Caco-2 (cell line): ENCODE measurements around the gene DMBX1. TPM values are rescaled to one million over a fixed set of nuclear protein-coding genes. Genes with fewer than 3 reads are reported as not detected.

ENCODE experiments used
- BruUV-seq: library from RNA; stranded (reverse); fragments of 400-500 nt; replicated peaks from 2 replicates; lab custom pipeline; 2021; lab: Mats Ljungman, UMichigan
- CTCF ChIA-PET: fragments of 300-600 bp; sonication (Branson Sonifier 250); formaldehyde crosslinking; loops from one replicate; lab custom pipeline; 2022; ENCODE audit warnings: antibody characterized with exemption; lab: Charles Lee
- POLR2A ChIA-PET: fragments of 300-600 bp; sonication (Branson Sonifier 250); formaldehyde crosslinking; loops from one replicate; lab custom pipeline; 2022; ENCODE audit warnings: antibody characterized with exemption; lab: Charles Lee
- DNase-seq, 2 experiments: peaks; one replicate each; pipeline versions ENCODE4 v3.0.0 to v3.0.0-alpha.2; 2020 to 2022
- H3K27me3 ChIP-seq: replicated peaks from 2 replicates; pipeline ENCODE4 v1.6.0; 2011; ENCODE audit warnings: low read length; ENCODE audit not compliant: control insufficient read depth, insufficient read depth
- H3K36me3 ChIP-seq: 2 replicates; pipeline ENCODE4 v1.5.1; 2011; ENCODE audit warnings: low read length; ENCODE audit not compliant: control insufficient read depth, insufficient read depth
- H3K4me1 ChIP-seq: fragments of 250-450 bp; sonication (Bioruptor Pico); 2 replicates; pipeline ENCODE4 v1.5.1; 2020; ENCODE audit warnings: mild to moderate bottlenecking
- H3K4me3 ChIP-seq: 2 replicates; pipeline ENCODE4 v1.5.1; 2011; ENCODE audit warnings: low read depth, mild to moderate bottlenecking, control low read depth, low read length
- H3K9me3 ChIP-seq: fragments of 250-450 bp; sonication (Bioruptor Pico); 2 replicates; pipeline ENCODE4 v1.5.1; 2020; ENCODE audit warnings: mild to moderate bottlenecking, moderate library complexity
- H3K27ac Mint-ChIP-seq: one replicate; pipeline ENCODE4 v1.8.0; 2022; ENCODE audit warnings: mixed read lengths; ENCODE audit not compliant: unreplicated experiment
- H3K27me3 Mint-ChIP-seq: one replicate; pipeline ENCODE4 v1.8.0; 2022; ENCODE audit warnings: mixed read lengths; ENCODE audit not compliant: insufficient read depth, unreplicated experiment
- H3K36me3 Mint-ChIP-seq: one replicate; pipeline ENCODE4 v1.8.0; 2022; ENCODE audit warnings: mild to moderate bottlenecking, mixed read lengths; ENCODE audit not compliant: insufficient read depth, unreplicated experiment
- H3K4me1 Mint-ChIP-seq: one replicate; pipeline ENCODE4 v1.8.0; 2022; ENCODE audit warnings: low read depth, mixed read lengths; ENCODE audit not compliant: unreplicated experiment
- H3K4me3 Mint-ChIP-seq: one replicate; pipeline ENCODE4 v1.8.0; 2022; ENCODE audit warnings: mild to moderate bottlenecking, moderate library complexity, mixed read lengths; ENCODE audit not compliant: unreplicated experiment
- H3K9me3 Mint-ChIP-seq: one replicate; pipeline ENCODE4 v1.8.0; 2022; ENCODE audit warnings: mixed read lengths; ENCODE audit not compliant: unreplicated experiment
- intact Hi-C: fragments of 100-400 bp; cut with micrococcal nuclease; formaldehyde crosslinking; loops from one replicate; pipeline ENCODE4 v1.10.0; 2022; ENCODE audit not compliant: unreplicated experiment
- total RNA-seq: library from RNA; stranded (reverse); gene quantifications from 2 replicates; pipeline ENCODE4 v1.2.3, GENCODE V29; 2022
- TF ChIP-seq, protein P1 (sequence below), 2 experiments: fragments of 200-600 bp in 1 of 2; IDR thresholded peaks; 1 replicate in 1 of 2; 2 replicates in 1 of 2; pipeline versions ENCODE4 v1.5.1 to v1.8.0; 2011 to 2022; ENCODE audit warnings: antibody characterized with exemption in 1 of 2, control low read depth in 1 of 2, inconsistent platforms in 1 of 2, low read depth in 1 of 2, low read length in 1 of 2, mild to moderate bottlenecking in 1 of 2, moderate library complexity in 1 of 2; ENCODE audit not compliant: insufficient read depth in 1 of 2, severe bottlenecking in 1 of 2, unreplicated experiment in 1 of 2

The DMBX1 gene
- total RNA-seq, 1 experiment from 2014 or later, result 0.16 TPM

DNA sequence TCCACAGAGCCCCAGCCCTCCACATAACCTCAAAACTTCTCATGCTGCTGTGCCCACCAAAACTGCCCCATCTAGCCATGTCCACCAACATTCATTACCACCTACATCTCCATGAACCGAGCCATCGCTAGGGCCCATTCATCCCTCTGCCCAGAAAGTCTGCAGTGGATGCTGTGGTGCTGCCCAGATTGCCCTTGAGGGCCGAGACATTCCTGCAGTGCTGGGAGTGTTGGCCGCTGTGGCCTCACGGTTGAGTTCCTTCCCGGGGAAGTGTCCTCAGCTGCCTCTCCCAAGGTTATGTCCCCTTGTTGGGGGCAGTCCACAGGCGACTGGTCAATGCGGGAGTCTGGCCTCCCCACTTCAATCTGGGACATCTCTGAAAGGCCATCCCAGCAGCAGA lies 30.3 kb upstream of the DMBX1 start:
- Histone ChIP-seq H3K9me3 (no peaks in the 10 kb centered on the region), H3K4me3 (no peak overlapping the region), H3K4me1 (no peaks in the 10 kb centered on the region), H3K36me3 (no peaks in the 10 kb centered on the region), H3K27me3 (no peaks in the 10 kb centered on the region)
- TF ChIP-seq, protein P1, sequence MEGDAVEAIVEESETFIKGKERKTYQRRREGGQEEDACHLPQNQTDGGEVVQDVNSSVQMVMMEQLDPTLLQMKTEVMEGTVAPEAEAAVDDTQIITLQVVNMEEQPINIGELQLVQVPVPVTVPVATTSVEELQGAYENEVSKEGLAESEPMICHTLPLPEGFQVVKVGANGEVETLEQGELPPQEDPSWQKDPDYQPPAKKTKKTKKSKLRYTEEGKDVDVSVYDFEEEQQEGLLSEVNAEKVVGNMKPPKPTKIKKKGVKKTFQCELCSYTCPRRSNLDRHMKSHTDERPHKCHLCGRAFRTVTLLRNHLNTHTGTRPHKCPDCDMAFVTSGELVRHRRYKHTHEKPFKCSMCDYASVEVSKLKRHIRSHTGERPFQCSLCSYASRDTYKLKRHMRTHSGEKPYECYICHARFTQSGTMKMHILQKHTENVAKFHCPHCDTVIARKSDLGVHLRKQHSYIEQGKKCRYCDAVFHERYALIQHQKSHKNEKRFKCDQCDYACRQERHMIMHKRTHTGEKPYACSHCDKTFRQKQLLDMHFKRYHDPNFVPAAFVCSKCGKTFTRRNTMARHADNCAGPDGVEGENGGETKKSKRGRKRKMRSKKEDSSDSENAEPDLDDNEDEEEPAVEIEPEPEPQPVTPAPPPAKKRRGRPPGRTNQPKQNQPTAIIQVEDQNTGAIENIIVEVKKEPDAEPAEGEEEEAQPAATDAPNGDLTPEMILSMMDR (IDR thresholded peaks at IDR 0.05; ENCODE audit: insufficient read depth in 1 of 2, low read depth in 1 of 2, low read length in 1 of 2, severe bottlenecking in 1 of 2, unreplicated experiment in 1 of 2), result no peak
- no peaks in the 10 kb centered on the region for H3K4me1 Mint-ChIP-seq
- H3K4me3 Mint-ChIP-seq, result no peak overlapping the region
- no peak overlapping the region for H3K27ac Mint-ChIP-seq
- H3K36me3 Mint-ChIP-seq, result no peaks in the 10 kb centered on the region
- no peak for DNase-seq
- intact Hi-C loops, result no loop called here
- POLR2A ChIA-PET, result no interaction called here
- CTCF ChIA-PET, result interaction anchor here (1.0 kb wide), 1 partner anchor 12 kb away, joined by 5 read pairs; no protein-coding TSS in a partner anchor
- H3K27me3 Mint-ChIP-seq, result peaks cover 31% of the 10 kb centered on the region
- no TSS peak for BruUV-seq
- no peaks in the 10 kb centered on the region for H3K9me3 Mint-ChIP-seq

DNA sequence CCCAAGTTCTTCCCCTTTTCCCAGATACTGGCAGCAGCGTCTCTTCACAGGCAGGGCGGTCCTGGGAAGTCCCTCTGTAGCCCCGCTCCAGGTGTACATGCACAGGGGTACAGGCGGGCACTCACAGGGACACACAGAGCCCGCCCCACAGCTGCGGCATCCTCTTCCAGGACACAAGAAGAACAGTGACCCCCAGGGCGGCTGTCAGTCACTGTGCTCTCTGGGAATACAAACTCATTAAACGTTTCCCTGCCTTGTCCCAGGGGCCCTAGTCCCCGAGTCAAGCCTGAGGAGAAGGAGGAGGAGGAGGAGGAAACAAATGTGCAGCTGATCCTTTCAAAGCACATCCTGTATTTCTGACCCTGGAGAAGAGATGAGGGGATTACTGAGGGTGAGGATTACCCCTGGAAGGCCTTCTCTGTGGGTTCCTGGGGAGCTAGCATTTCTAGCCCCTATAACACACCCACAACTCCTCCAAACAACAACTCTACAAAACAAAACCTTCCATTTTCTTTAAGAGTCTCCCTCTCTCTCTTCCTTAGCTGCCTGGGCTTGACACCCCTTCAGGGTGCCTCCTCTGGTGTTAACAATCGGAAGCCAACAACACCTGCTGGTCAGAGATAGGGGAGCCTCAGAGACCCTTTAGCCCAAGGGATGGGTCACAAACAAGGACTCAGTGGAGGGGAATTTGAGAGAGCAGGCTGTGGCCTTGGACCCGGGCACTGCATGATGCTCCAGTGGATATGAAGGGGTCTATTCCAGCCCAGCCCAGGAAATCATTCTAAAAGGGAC lies 28.4 kb upstream of the DMBX1 start:
- no peak overlapping the region for H3K27ac Mint-ChIP-seq
- no peaks in the 10 kb centered on the region for H3K4me1 ChIP-seq
- peaks cover 27% of the 10 kb centered on the region for H3K27me3 Mint-ChIP-seq
- H3K9me3 ChIP-seq, result no peaks in the 10 kb centered on the region
- TF ChIP-seq, protein P1 (IDR thresholded peaks at IDR 0.05; ENCODE audit: insufficient read depth in 1 of 2, low read depth in 1 of 2, low read length in 1 of 2, severe bottlenecking in 1 of 2, unreplicated experiment in 1 of 2), result no peak
- no peaks in the 10 kb centered on the region for H3K9me3 Mint-ChIP-seq
- H3K36me3 Mint-ChIP-seq, result no peaks in the 10 kb centered on the region
- ChIA-PET POLR2A (no interaction called here), CTCF (no interaction called here)
- no peaks in the 10 kb centered on the region for H3K27me3 ChIP-seq
- no peaks in the 10 kb centered on the region for H3K4me1 Mint-ChIP-seq
- intact Hi-C loops, result no loop called here
- H3K4me3 Mint-ChIP-seq, result no peak overlapping the region
- no TSS peak for BruUV-seq
- no peak for DNase-seq
- H3K36me3 ChIP-seq, result no peaks in the 10 kb centered on the region
- no peak overlapping the region for H3K4me3 ChIP-seq

- CTCF ChIA-PET, result no interaction called here
- Mint-ChIP-seq H3K9me3 (no peaks in the 10 kb centered on the region), H3K4me1 (no peaks in the 10 kb centered on the region), H3K36me3 (no peaks in the 10 kb centered on the region), H3K27me3 (peaks cover 27% of the 10 kb centered on the region), H3K27ac (no peak overlapping the region), H3K4me3 (no peak overlapping the region)
- POLR2A ChIA-PET, result no interaction called here
- Histone ChIP-seq H3K9me3 (no peaks in the 10 kb centered on the region), H3K4me1 (no peaks in the 10 kb centered on the region), H3K4me3 (no peak overlapping the region), H3K27me3 (no peaks in the 10 kb centered on the region), H3K36me3 (no peaks in the 10 kb centered on the region)
- no peak for DNase-seq
- intact Hi-C loops, result no loop called here
- TF ChIP-seq, protein P1 (IDR thresholded peaks at IDR 0.05; ENCODE audit: insufficient read depth in 1 of 2, low read depth in 1 of 2, low read length in 1 of 2, severe bottlenecking in 1 of 2, unreplicated experiment in 1 of 2), result no peak
- no TSS peak for BruUV-seq
Measured at GRCh38 chr1:46461809-46462448, 27.7 kb upstream of the DMBX1 start.
